Stimulated activated CD8-positive, alpha-beta memory T cell treated with anti-CD3 and anti-CD28 coated beads, Interleukin-7, amount 100 ng/mL, for 48 hours (primary cell): Measurements from ENCODE around the gene ROR1.
"Not testable (repeated sequence)": the region's sequence is repeated elsewhere in the genome, so short reads cannot be mapped to it uniquely, and the experiment has no call there.

Source experiments
- DNase-seq, 2 donors: peaks; one replicate each; pipeline ENCODE4 v3.0.0-alpha.2; 2020; ENCODE audit warnings: low read depth in 1 of 2; ENCODE audit errors: extremely low read depth in 1 of 2

The ROR1 gene

DNA sequence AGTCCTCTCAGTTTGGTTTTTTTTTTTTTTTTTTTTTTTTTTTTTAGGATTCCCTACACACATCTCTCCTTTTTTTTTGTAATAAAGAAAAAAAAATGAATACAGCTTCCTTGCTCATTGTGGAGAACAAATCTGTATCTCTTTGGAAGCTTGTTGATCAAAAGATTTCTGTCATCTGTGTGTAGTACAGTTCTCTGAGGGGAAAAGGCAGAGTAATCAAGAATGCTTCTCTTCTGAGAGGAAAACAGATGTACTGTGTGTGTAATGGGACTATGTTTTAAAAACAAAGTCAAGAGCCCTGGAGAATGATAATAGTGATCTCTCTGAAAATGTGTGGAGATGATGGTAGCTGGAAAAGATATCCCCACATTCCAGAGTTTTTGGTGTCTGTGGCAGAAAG is 16.5 kb upstream of the ROR1 start:
- no peak for DNase-seq

DNA sequence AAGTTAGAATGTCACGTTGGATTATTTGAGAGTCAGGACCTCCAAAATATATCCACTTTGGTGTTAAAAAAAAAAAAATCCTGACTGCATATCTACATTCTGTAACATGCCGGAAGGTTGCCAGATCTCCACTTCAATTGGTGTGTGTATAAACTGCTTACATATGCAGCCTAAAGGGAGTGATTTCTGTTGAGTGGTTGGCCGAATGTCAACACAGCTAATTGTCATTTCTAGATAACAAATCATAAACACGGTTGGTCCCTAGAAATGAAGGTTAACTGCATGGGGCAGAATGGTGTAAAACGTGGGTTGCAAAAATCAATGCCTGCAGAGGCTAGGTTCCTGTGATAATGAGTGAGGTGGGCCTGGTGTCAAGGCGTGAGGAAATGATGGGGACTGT is 15.0 kb upstream of the ROR1 start:
- DNase-seq: no peak

DNA sequence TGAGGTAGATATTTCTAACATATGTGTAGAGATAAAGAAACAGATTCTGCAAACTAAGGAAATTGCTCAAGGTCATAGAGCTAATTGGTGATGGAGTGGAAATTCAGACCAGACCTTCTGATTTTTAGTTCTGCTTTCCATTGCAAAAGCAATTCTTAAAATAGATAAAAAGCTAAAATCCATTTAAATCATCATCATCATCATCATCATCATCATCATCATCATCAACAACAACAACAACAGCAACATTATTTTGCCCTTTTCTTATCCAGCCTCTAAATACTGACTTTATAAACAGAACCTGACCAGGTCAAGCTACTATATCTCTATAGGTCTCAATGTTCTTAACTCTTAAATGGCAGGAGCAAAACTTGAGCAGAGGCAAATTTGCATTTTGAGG is 14.0 kb upstream of the ROR1 start:
- DNase-seq: no peak

DNA sequence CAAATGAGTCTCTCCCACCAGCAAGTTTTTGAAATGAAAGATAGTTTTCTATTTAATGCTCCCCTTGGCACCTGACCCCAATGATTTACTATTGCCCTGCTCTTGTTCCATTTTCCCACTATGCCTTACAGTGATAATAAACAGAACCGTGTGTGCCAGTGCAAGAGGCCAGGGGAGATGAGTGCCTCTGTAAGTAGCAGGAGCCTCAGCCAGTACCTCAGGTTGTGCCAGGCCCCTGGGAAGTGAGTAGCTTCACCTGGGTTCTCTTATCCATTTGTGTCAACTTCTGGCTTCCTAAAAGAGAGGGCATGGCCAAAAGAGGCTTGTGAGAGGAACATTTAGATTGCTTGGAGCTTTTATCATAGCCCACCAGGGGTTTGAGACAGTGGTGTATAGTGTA is 3.4 kb upstream of the ROR1 start:
- DNase-seq: no peak

GRCh38 chr1:63772201-63772600 is 1.6 kb upstream of the ROR1 start:
- DNase-seq: no peak

DNA sequence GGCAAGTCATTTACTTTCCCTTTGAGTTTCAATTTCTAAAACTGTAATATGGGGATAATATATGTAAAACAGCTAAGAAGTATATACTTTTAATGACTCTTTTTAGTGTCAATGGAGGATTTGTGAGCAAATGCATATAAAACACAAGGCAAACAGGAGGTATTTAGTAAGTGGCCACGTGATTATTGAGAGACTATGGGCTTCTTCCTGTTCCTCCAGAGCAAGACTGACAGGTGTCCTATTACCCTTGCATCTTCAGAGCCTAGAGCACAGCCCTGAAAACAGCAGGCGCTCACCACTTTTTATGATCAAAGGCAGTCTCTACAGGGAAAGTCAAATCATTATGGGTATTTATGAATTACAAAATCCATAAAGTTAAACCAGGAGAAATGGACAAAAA is 941 bp upstream of the ROR1 start:
- DNase-seq: no peak

DNA sequence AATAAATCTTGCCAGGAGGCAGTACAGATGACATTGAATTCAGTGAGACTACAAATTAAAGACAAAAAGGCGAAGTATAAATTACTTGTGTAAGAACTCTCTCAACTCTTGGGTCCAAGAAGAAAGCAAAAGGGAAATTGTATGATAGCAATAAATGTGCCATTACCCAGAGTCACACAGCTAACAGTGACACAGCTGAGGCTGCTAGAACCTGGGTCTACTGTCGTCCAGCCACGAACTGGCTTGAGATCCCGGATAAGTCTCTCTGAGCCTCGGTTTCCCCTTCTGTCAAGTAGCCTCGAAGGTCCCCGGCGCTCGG is 362 bp upstream of the ROR1 start:
- no peak for DNase-seq

GRCh38 chr1:63774617-63775417 is 1.0 kb downstream of the ROR1 start:
- no peak for DNase-seq

GRCh38 chr1:63775418-63776127 is 1.8 kb downstream of the ROR1 start:
- DNase-seq: no peak

GRCh38 chr1:63777286-63777685 is 3.5 kb downstream of the ROR1 start:
- DNase-seq: no peak

- DNase-seq: no peak
These were observed 4.4 kb downstream of the ROR1 start for GRCh38 chr1:63777965-63778880.

DNA sequence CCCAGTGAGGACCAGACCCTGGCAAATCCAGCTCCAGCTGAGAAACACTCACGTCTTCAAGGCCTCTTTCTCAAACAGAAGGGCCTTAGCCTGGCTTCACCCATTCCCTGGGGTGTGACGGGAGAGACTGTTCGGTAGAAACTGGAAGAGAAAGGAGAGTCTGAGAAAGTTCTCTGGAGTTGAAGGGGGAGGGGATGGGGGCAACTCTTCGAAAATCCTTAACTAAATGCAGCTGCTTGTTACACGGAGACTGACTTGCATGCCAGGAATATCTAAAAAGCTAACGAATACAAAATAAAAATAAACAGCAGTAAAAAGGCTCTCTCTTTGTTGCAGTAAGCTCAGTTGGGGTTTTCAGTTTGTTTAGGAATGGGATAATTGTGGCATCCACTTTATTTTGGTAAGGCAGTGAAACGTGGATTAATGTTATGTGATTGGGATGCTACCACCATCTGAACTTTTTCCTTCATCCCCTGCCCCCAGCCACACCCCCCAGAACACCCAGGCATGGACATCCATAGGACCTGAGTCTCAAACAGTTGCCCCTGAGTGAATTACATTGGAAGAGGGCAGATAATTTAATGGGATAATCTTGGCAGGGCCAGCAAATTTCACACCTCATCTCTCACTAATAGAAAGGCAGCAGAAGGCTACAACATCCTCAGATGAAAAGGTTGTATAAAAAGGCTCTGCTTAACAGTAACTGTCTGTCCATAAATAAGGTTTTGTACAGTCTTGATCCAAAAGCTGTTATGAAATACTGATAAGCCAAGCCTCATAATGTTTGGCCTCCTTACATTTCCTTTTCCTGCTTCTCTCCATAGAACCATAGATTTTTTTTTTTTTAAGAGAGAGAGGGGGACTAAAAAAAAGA is 5.8 kb downstream of the ROR1 start:
- DNase-seq: no peak

- no peak for DNase-seq
These were observed 6.7 kb downstream of the ROR1 start for GRCh38 chr1:63780565-63780964.

DNA sequence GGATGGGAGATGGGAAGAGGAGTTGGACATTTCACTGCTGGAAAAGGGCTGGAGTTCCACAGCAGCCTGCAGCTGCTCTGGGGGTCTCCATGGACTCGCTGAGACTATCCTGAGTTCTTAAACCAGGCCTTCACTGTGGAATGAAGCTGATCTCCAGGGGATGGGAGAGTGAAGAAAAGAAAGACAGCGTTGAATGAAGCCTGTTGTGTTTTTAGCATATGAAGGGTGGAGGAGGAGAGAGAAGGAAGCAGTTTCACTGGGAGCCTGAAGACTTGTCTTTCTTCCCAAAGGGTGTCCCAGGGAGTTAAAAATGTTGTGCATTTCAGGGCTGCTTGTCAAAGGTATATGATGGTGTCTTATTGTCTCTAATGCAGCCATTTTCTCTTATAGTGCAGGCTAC is 9.2 kb downstream of the ROR1 start:
- DNase-seq: no peak

DNA sequence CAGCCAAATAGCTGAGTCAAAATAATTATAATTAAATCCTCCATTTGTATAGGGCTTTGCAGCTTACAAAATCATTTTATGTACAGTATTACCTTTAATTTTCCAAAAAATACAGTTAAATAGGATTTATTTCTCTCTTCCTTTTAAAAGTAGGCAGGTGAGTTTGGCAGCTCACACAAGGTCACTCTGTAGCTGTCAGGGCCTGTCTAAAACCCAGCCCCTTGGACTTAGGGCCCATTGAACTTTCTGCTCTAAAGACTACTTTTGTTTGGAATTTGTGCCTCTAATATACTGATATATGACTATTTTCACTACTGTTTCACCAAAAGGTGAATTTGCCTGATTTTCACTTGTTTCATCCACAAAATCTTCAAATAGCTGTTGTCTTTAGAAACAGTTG is 10.3 kb downstream of the ROR1 start:
- DNase-seq: no peak

GRCh38 chr1:63784489-63785390 is 10.9 kb downstream of the ROR1 start:
- DNase-seq: no peak

DNA sequence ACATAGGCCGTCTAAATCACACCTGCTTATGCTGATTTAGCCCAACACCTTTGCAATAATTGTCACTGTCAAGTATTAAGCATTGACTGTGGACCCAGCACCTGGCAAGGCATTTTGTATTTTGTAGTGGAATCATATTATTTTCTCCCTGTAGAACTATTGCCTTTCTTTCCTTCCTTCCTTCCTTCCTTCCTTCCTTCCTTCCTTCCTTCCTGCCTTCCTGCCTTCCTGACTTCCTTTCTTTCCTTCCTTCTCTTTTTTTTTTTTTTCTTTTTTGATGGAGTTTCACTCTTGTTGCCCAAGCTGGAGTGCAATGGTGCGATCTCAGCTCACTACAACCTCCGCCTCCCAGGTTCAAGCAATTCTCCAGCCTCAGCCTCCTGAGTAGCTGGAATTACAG is 13.5 kb downstream of the ROR1 start:
- not testable (repeated sequence) for DNase-seq

- no peak for DNase-seq
These were observed 14.1 kb downstream of the ROR1 start for GRCh38 chr1:63787875-63788274.

GRCh38 chr1:63789856-63790605 is 16.2 kb downstream of the ROR1 start:
- no peak for DNase-seq
